ENCODE data around the gene ZBTB9.

The ZBTB9 gene

GRCh38 chr6:33420491-33421343, 33.7 kb upstream of the ZBTB9 start (continued):
- TF ChIP-seq ZNF174 (tag by site-specific recombination; IDR thresholded peaks at IDR 0.05) = no peak
- 0 out of 2 replicates have a peak, but pooled peaks have one; percentile 24 for TF ChIP-seq YY1 (tag by site-specific recombination; IDR thresholded peaks at IDR 0.05)
- TF ChIP-seq, protein P1, sequence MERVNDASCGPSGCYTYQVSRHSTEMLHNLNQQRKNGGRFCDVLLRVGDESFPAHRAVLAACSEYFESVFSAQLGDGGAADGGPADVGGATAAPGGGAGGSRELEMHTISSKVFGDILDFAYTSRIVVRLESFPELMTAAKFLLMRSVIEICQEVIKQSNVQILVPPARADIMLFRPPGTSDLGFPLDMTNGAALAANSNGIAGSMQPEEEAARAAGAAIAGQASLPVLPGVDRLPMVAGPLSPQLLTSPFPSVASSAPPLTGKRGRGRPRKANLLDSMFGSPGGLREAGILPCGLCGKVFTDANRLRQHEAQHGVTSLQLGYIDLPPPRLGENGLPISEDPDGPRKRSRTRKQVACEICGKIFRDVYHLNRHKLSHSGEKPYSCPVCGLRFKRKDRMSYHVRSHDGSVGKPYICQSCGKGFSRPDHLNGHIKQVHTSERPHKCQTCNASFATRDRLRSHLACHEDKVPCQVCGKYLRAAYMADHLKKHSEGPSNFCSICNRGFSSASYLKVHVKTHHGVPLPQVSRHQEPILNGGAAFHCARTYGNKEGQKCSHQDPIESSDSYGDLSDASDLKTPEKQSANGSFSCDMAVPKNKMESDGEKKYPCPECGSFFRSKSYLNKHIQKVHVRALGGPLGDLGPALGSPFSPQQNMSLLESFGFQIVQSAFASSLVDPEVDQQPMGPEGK (tag by site-specific recombination; IDR thresholded peaks at IDR 0.05) = peak; percentile 47
- TF ChIP-seq ZNF341 (tag by site-specific recombination; IDR thresholded peaks at IDR 0.05; ENCODE audit: low read depth) = peak; percentile 75
- TF ChIP-seq, protein P2, sequence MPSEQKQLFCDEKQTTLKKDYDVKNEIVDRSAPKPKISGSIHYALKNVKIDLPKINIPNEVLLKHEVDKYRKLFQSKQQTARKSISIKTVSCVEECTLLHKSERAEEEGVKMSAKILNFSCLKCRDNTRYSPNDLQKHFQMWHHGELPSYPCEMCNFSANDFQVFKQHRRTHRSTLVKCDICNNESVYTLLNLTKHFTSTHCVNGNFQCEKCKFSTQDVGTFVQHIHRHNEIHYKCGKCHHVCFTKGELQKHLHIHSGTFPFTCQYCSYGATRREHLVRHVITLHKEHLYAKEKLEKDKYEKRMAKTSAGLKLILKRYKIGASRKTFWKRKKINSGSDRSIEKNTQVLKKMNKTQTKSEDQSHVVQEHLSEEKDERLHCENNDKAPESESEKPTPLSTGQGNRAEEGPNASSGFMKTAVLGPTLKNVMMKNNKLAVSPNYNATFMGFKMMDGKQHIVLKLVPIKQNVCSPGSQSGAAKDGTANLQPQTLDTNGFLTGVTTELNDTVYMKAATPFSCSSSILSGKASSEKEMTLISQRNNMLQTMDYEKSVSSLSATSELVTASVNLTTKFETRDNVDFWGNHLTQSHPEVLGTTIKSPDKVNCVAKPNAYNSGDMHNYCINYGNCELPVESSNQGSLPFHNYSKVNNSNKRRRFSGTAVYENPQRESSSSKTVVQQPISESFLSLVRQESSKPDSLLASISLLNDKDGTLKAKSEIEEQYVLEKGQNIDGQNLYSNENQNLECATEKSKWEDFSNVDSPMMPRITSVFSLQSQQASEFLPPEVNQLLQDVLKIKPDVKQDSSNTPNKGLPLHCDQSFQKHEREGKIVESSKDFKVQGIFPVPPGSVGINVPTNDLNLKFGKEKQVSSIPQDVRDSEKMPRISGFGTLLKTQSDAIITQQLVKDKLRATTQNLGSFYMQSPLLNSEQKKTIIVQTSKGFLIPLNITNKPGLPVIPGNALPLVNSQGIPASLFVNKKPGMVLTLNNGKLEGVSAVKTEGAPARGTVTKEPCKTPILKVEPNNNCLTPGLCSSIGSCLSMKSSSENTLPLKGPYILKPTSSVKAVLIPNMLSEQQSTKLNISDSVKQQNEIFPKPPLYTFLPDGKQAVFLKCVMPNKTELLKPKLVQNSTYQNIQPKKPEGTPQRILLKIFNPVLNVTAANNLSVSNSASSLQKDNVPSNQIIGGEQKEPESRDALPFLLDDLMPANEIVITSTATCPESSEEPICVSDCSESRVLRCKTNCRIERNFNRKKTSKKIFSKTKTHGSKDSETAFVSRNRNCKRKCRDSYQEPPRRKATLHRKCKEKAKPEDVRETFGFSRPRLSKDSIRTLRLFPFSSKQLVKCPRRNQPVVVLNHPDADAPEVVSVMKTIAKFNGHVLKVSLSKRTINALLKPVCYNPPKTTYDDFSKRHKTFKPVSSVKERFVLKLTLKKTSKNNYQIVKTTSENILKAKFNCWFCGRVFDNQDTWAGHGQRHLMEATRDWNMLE (tag by site-specific recombination; conservative IDR thresholded peaks at IDR 0.05; ENCODE audit: low read depth) = peak; percentile 31; the same call in 1 of the 2 replicates
- 0 out of 2 replicates have a peak, but pooled peaks have one; percentile 13 for TF ChIP-seq OSR2 (tag by site-specific recombination; IDR thresholded peaks at IDR 0.05)

GRCh38 chr6:33421344-33421643, 33.1 kb upstream of the ZBTB9 start:
- Histone ChIP-seq H3K36me3 (ENCODE audit: control insufficient read depth in 2 of 2, insufficient read depth in 1 of 2, low read length in 2 of 2) (peaks cover 0 to 5% of the 10 kb centered on the region in 2 experiments; a peak in 1 of 3 replicates), H3K4me3 (ENCODE audit: low read depth, low read length) (no peak overlapping the region), H3K9me3 (ENCODE audit: control insufficient read depth, insufficient read depth, low read depth, low read length) (no peaks in the 10 kb centered on the region), H3K4me1 (ENCODE audit: control insufficient read depth, insufficient read depth, low read length) (peaks cover 7% of the 10 kb centered on the region), H3K27ac (ENCODE audit: extremely low read depth, low read depth, low read length) (no peak overlapping the region)
- ChIA-PET POLR2A (no interaction called here), CTCF (no interaction called here)
- TF ChIP-seq, protein P1 (tag by site-specific recombination; IDR thresholded peaks at IDR 0.05) = no peak
- TF ChIP-seq KLF10 (tag by site-specific recombination; IDR thresholded peaks at IDR 0.05) = no peak

- peaks cover 7% of the 10 kb centered on the region for H3K4me1 ChIP-seq (ENCODE audit: control insufficient read depth, insufficient read depth, low read length)
- ChIA-PET POLR2A (interaction anchor here (1.1 kb wide), 1 partner anchor 452 kb away, joined by 4 read pairs; no protein-coding TSS in a partner anchor), CTCF (interaction anchor here (0.6 to 1.6 kb wide), 4 partner anchors 29 to 119 kb away, joined by 3 to 5 read pairs (median 4); no protein-coding TSS in a partner anchor)
- no peaks in the 10 kb centered on the region for H3K36me3 ChIP-seq (ENCODE audit: control insufficient read depth in 2 of 2, insufficient read depth in 1 of 2, low read length in 2 of 2)
- H3K4me3 ChIP-seq (ENCODE audit: low read depth, low read length) = no peak overlapping the region
- no peaks in the 10 kb centered on the region for H3K9me3 ChIP-seq (ENCODE audit: control insufficient read depth, insufficient read depth, low read depth, low read length)
- H3K27ac ChIP-seq (ENCODE audit: extremely low read depth, low read depth, low read length) = no peak overlapping the region
- no peak for TF ChIP-seq PRDM6 (tag by site-specific recombination; IDR thresholded peaks at IDR 0.05)
- no peak for TF ChIP-seq ZNF214 (tag by site-specific recombination; IDR thresholded peaks at IDR 0.05; ENCODE audit: borderline replicate concordance)
- TF ChIP-seq ZNF266 (tag by site-specific recombination; IDR thresholded peaks at IDR 0.05; ENCODE audit: low read depth) = no peak
- TF ChIP-seq, protein P3, sequence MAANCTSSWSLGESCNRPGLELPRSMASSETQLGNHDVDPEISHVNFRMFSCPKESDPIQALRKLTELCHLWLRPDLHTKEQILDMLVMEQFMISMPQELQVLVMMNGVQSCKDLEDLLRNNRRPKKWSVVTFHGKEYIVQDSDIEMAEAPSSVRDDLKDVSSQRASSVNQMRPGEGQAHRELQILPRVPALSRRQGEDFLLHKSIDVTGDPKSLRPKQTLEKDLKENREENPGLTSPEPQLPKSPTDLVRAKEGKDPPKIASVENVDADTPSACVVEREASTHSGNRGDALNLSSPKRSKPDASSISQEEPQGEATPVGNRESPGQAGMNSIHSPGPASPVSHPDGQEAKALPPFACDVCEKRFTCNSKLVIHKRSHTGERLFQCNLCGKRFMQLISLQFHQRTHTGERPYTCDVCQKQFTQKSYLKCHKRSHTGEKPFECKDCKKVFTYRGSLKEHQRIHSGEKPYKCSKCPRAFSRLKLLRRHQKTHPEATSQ (tag by site-specific recombination; IDR thresholded peaks at IDR 0.05) = no peak
- TF ChIP-seq ZBTB26 (tag by site-specific recombination; optimal IDR thresholded peaks at IDR 0.05) = no peak
- no peak for TF ChIP-seq ZFP41 (tag by site-specific recombination; IDR thresholded peaks at IDR 0.05; ENCODE audit: borderline replicate concordance)
- TF ChIP-seq, protein P4, sequence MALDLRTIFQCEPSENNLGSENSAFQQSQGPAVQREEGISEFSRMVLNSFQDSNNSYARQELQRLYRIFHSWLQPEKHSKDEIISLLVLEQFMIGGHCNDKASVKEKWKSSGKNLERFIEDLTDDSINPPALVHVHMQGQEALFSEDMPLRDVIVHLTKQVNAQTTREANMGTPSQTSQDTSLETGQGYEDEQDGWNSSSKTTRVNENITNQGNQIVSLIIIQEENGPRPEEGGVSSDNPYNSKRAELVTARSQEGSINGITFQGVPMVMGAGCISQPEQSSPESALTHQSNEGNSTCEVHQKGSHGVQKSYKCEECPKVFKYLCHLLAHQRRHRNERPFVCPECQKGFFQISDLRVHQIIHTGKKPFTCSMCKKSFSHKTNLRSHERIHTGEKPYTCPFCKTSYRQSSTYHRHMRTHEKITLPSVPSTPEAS (tag by site-specific recombination; IDR thresholded peaks at IDR 0.05) = no peak
Observed at GRCh38 chr6:33423777-33424176, 30.6 kb upstream of the ZBTB9 start.
